Fibroblast of skin of back (primary cell): ENCODE results near the gene COMMD3.
A peak's percentile ranks its signal among the peaks of the same experiment; 100 is the strongest.

Experiments
- DNase-seq: peaks from one replicate; pipeline ENCODE4 v3.0.0-alpha.2; 2013

The COMMD3 gene

DNA sequence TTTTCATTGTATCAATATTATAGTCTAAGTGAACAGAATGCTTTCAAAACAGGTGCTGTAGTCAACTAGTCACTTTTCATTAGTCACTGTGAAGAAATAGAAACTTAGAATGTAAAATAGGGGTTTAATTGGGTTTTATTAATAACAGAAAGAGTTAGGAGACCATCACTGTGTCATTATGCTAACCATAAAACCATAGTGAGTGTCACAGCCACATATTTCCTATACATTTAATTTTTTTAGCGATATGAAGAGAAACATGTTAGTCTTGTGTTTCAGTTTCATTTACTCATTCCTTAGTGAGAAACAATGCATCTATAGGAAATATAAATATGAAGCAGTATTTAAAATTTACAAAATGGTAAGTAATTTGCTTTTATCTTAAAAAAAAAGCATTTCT is 51.3 kb downstream of the COMMD3 start:
- no peak for DNase-seq

DNA sequence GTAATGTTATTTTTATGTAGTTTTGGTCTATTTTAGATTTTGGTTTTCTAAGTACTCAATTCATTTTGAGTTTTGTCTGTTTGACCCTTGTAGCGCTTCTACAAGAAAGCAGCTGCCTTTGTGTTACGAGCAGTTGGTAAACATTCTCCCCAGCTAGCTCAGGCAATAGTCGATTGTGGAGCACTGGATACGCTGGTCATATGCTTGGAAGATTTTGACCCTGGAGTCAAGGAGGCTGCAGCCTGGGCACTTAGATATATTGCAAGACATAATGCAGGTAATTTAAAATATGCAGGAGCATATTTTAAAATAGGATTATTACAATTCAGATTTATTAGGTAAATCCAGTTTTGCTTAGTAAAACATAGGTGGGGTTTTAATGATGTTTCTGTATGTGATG is 52.2 kb downstream of the COMMD3 start:
- DNase-seq, result no peak

DNA sequence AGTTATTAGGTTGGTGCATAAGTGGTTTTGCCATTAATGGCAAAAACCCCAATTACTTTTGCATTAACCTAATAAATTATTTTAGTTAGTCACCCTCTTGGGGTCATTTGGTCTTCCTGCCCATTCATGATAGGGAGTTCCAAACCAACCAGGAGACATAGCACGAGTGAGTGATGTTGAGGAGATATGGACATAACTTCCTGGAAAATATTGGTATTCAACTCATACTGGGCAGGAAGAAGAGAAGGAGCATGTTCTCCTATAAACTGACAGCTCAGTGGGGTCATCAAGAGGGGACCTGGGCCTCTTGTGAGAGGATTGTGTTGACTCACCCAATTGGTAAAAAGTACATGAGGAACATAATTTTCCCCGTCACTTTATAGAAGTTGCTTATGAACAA is 52.8 kb downstream of the COMMD3 start:
- DNase-seq, result no peak

DNA sequence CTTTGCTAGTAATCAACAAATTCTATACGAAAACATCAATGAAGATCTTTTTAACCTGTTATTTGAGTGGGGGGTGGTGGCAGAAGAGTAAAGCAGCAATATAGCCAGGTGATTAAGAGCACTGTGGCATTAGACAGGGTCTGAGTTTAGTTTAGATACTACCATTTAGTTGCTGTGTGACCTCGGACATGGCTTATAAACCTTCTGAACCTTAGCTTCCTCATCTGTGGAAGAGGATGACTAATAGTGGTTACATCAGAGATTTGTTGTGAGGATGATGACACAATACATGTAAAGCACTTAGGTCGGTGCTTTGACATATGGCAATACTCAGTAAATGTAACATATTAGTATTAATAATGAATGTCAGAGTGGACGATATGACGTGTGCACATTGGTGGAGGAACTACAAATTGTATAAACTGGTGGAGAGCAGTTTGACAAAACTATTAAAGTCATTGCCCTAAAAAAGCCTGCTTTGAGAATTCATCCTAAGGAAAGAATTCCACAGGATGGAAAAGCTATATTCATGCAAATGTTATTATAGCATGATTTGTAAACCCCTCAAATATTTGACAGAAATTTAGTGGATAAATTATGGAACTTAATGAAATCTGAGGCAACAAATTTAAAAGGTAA is 53.4 kb downstream of the COMMD3 start:
- peak; percentile 12 for DNase-seq
